ENCODE results near the gene FOCAD.

FOCAD gene

GRCh38 chr9:21030389-21031035 is 346.5 kb downstream of the FOCAD start:
- no peak for DNase-seq

GRCh38 chr9:21031091-21031807 is 347.2 kb downstream of the FOCAD start, which contains the start of gene HACD4:
Gene HACD4, minus strand, starts transcription at chr9:21031640. Its CDS starts 50 bp downstream, at chr9:21031590.
- peak; percentile 17 for DNase-seq

- no peak for DNase-seq
Observed at GRCh38 chr9:21031808-21032183, 347.7 kb downstream of the FOCAD start.

- DNase-seq, result no peak
Observed at GRCh38 chr9:21037278-21037677, 353.2 kb downstream of the FOCAD start.

GRCh38 chr9:21039302-21039701 is 355.2 kb downstream of the FOCAD start:
- no peak for DNase-seq

GRCh38 chr9:21042466-21042865 is 358.4 kb downstream of the FOCAD start:
- DNase-seq, result no peak

GRCh38 chr9:21043841-21044240 is 359.8 kb downstream of the FOCAD start:
- no peak for DNase-seq

All from COR-L47 (cell line).